Measurements from ENCODE around the gene SLX4IP. TPM values are rescaled to one million over a fixed set of nuclear protein-coding genes. Genes with fewer than 3 reads are reported as not detected.

SLX4IP gene
- total and polyA plus RNA-seq, 4 donors, result 1.2 to 9.5 (median 4.3) TPM

DNA sequence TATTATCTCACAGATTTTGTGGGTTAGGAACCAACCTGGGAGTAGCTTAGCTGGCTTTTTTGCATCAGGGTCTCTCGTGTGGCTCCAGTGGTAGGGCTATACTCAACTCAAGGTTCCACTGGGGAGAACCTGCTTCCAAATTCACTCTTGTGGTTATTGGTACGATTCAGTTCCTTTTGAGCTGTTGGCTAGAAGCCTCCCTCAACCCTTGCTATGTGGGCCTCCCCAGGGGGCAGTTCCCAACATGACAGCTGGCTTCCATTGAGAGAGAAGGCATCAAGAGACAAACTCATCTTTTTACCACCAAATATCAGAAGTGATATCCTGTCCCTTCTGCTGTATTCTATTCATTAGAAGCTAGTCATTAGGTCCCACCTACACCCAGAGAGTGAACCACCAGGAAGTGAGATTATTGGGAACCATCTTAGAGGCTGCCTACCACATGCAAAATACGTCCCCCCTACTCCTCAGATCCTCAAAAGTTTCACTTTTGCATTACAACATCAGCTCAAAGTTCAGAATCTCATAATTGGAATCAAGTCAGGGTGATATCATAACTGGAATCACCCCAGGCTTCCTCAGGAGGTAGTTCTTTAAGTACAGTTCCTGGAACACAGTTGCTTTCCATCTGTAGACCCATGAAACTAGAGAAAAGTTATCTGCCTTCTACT lies 32.0 kb upstream of the SLX4IP start:
- TF ChIP-seq, protein P1, sequence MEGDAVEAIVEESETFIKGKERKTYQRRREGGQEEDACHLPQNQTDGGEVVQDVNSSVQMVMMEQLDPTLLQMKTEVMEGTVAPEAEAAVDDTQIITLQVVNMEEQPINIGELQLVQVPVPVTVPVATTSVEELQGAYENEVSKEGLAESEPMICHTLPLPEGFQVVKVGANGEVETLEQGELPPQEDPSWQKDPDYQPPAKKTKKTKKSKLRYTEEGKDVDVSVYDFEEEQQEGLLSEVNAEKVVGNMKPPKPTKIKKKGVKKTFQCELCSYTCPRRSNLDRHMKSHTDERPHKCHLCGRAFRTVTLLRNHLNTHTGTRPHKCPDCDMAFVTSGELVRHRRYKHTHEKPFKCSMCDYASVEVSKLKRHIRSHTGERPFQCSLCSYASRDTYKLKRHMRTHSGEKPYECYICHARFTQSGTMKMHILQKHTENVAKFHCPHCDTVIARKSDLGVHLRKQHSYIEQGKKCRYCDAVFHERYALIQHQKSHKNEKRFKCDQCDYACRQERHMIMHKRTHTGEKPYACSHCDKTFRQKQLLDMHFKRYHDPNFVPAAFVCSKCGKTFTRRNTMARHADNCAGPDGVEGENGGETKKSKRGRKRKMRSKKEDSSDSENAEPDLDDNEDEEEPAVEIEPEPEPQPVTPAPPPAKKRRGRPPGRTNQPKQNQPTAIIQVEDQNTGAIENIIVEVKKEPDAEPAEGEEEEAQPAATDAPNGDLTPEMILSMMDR (IDR thresholded peaks at IDR 0.05; ENCODE audit: control extremely low read depth, extremely low read depth), result no peak
- H3K4me1 ChIP-seq (ENCODE audit: control insufficient read depth in 5 of 5, insufficient read depth in 5 of 5, low read length in 5 of 5), result no peaks in the 10 kb centered on the region
- no peak overlapping the region for H3K4me3 ChIP-seq
- peaks cover 2 to 6% (median 5%) of the 10 kb centered on the region in 4 donors for H3K36me3 ChIP-seq (ENCODE audit: control insufficient read depth in 4 of 4, insufficient read depth in 4 of 4, low read length in 4 of 4)
- no peaks in the 10 kb centered on the region for H3K9me3 ChIP-seq (ENCODE audit: control insufficient read depth in 4 of 4, insufficient read depth in 3 of 4, low read length in 3 of 4)
- no peak overlapping the region for H3K27ac ChIP-seq (ENCODE audit: low read depth in 1 of 2, low read length in 1 of 2)
- no peak for ATAC-seq (ENCODE audit: insufficient read depth, low FRiP score)
- no peak for DNase-seq
- no peaks in the 10 kb centered on the region for H3K27me3 ChIP-seq (ENCODE audit: control insufficient read depth in 3 of 3, insufficient read depth in 3 of 3, low read length in 2 of 3)
- 79 to 85% methylated on average over 3 of the region's 3 CpGs for WGBS, 2 donors
- H3K9ac ChIP-seq (ENCODE audit: insufficient read depth in 1 of 2, low read length in 2 of 2), result no peak overlapping the region

DNA sequence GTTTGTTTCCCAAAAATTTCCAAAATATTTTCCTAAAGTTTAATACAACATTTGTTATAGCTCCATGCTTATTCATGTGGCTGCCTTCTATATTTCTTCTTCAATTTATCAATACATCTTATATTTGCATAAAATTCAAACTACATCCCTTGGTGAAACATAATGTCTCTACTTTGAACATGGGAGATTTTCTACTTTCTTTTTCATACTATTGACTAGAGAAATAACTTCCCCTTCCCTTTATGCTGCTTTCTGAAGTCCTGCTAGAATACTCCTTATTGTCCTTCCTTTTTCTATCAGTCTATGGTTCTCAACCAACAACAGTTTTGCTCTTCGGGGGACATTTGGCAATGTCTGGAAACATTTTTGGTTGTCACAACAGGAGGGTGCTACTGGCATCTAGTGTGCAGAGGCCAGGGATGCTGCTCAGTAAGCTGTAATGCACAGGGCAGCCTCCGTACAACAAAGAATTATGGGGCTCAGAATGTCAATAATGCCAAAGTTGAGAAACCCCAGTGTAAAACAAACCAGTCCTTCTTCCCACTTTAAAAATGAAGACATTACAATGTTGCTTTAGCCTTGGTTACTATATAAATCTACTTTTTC lies 31.0 kb upstream of the SLX4IP start:
- no peaks in the 10 kb centered on the region for H3K27me3 ChIP-seq (ENCODE audit: control insufficient read depth in 3 of 3, insufficient read depth in 3 of 3, low read length in 2 of 3)
- H3K36me3 ChIP-seq (ENCODE audit: control insufficient read depth in 4 of 4, insufficient read depth in 4 of 4, low read length in 4 of 4), result peaks cover 2 to 6% (median 5%) of the 10 kb centered on the region in 4 donors
- H3K9ac ChIP-seq (ENCODE audit: insufficient read depth in 1 of 2, low read length in 2 of 2), result no peak overlapping the region
- ATAC-seq (ENCODE audit: insufficient read depth, low FRiP score) (no peak), DNase-seq (no peak)
- WGBS, 2 donors, result 65 to 85% methylated on average over 2 of the region's 2 CpGs
- H3K27ac ChIP-seq (ENCODE audit: low read depth in 1 of 2, low read length in 1 of 2), result no peak overlapping the region
- H3K9me3 ChIP-seq (ENCODE audit: control insufficient read depth in 4 of 4, insufficient read depth in 3 of 4, low read length in 3 of 4), result no peaks in the 10 kb centered on the region
- TF ChIP-seq, protein P1 (IDR thresholded peaks at IDR 0.05; ENCODE audit: control extremely low read depth, extremely low read depth), result no peak
- H3K4me3 ChIP-seq, result no peak overlapping the region
- no peaks in the 10 kb centered on the region for H3K4me1 ChIP-seq (ENCODE audit: control insufficient read depth in 5 of 5, insufficient read depth in 5 of 5, low read length in 5 of 5)

DNA sequence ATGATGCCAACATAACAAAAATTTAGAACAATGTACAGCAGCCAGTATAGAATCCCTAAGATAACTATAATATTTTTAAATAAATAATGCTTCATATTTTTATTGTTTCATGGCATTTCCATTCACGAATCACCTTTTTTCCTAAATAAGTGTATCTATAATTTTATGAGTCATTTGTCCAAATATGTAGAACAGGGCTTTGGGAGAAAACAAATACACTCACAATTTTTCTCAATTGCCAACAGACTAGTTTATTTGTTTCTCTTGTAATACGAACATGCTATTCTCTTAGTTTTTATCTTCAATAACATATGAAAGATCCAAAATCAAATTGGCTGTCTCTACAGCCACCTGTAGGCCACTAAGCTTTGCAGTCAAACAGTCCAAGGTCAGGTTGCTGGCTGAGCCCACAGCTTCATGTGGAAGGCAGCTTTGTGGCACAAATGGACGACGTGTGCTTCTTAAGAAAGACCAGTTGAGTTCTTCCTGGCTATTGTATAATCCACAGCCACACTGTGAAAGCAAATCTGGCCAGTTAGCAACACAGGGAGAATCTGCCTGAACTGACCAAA lies 30.1 kb upstream of the SLX4IP start:
- no peak for ATAC-seq (ENCODE audit: insufficient read depth, low FRiP score)
- Histone ChIP-seq H3K4me1 (ENCODE audit: control insufficient read depth in 5 of 5, insufficient read depth in 5 of 5, low read length in 5 of 5) (no peaks in the 10 kb centered on the region), H3K27me3 (ENCODE audit: control insufficient read depth in 3 of 3, insufficient read depth in 3 of 3, low read length in 2 of 3) (no peaks in the 10 kb centered on the region), H3K9ac (ENCODE audit: insufficient read depth in 1 of 2, low read length in 2 of 2) (no peak overlapping the region), H3K9me3 (ENCODE audit: control insufficient read depth in 4 of 4, insufficient read depth in 3 of 4, low read length in 3 of 4) (no peaks in the 10 kb centered on the region), H3K27ac (ENCODE audit: low read depth in 1 of 2, low read length in 1 of 2) (no peak overlapping the region), H3K4me3 (no peak overlapping the region), H3K36me3 (ENCODE audit: control insufficient read depth in 4 of 4, insufficient read depth in 4 of 4, low read length in 4 of 4) (peaks cover 2 to 6% (median 5%) of the 10 kb centered on the region in 4 donors)
- whole genome bisulfite sequencing, 2 donors, result 83 to 90% methylated on average over 4 of the region's 4 CpGs
- no peak for DNase-seq
- TF ChIP-seq, protein P1 (IDR thresholded peaks at IDR 0.05; ENCODE audit: control extremely low read depth, extremely low read depth), result no peak
